SU-DHL-6 (cell line): ENCODE measurements around the gene SSX2IP.

Source experiments
- H2AFZ ChIP-seq: fragments of 200-600 bp; sonication (generic); 2 replicates; pipeline ENCODE4 v1.6.1; 2014; ENCODE audit warnings: low read depth, mild to moderate bottlenecking, moderate library complexity, mixed read lengths, antibody characterized with exemption, low read length; ENCODE audit not compliant: severe bottlenecking
- H3F3A ChIP-seq: fragments of 200-600 bp; shearing (Covaris generic); 2 replicates; pipeline ENCODE4 v1.6.0; 2016; ENCODE audit warnings: antibody characterized with exemption, mild to moderate bottlenecking; ENCODE audit not compliant: insufficient read depth
- H3K27ac ChIP-seq: fragments of 200-600 bp; sonication (generic); 2 replicates; pipeline ENCODE4 v1.5.1; 2016; ENCODE audit warnings: low read depth, mild to moderate bottlenecking, low read length, moderate library complexity, mixed read lengths
- H3K27me3 ChIP-seq: fragments of 200-600 bp; sonication (generic), shearing (Covaris generic); 2 replicates; pipeline ENCODE4 v1.6.0; 2014; ENCODE audit warnings: mild to moderate bottlenecking, low read length
- H3K36me3 ChIP-seq: fragments of 200-600 bp; sonication (generic); 2 replicates; pipeline ENCODE4 v1.6.1; 2014; ENCODE audit warnings: mild to moderate bottlenecking, low read length, mixed read lengths
- H3K4me2 ChIP-seq: fragments of 300-600, 200-600 bp; shearing (Covaris generic), sonication (generic); 2 replicates; pipeline ENCODE4 v1.6.0; 2014; ENCODE audit warnings: low read length, low read depth, mild to moderate bottlenecking; ENCODE audit not compliant: poor library complexity, severe bottlenecking
- H3K4me3 ChIP-seq: fragments of 200-600 bp; sonication (generic); 2 replicates; pipeline ENCODE4 v1.5.1; 2014; ENCODE audit warnings: antibody characterized with exemption, low read length, mild to moderate bottlenecking, mixed read lengths; ENCODE audit not compliant: insufficient read depth, poor library complexity, severe bottlenecking
- H3K79me2 ChIP-seq: fragments of 200-600 bp; sonication (generic); 2 replicates; pipeline ENCODE4 v1.6.1; 2014; ENCODE audit warnings: mild to moderate bottlenecking, low read length, moderate library complexity; ENCODE audit not compliant: insufficient read depth
- H3K9ac ChIP-seq: fragments of 200-600 bp; sonication (generic); 2 replicates; pipeline ENCODE4 v1.7.0; 2014; ENCODE audit warnings: mild to moderate bottlenecking, low read length
- H3K9me2 ChIP-seq: fragments of 200-600 bp; sonication (generic); replicated peaks from 2 replicates; pipeline ENCODE4 v1.6.1; 2014; ENCODE audit warnings: low read length; ENCODE audit not compliant: insufficient read depth
- H3K9me3 ChIP-seq: fragments of 200-600 bp; sonication (generic); 2 replicates; pipeline ENCODE4 v1.6.1; 2014; ENCODE audit warnings: low read length, mixed read lengths; ENCODE audit not compliant: insufficient read depth
- H4K20me1 ChIP-seq: fragments of 200-600 bp; sonication (generic); 2 replicates; pipeline ENCODE4 v1.6.1; 2014; ENCODE audit warnings: low read depth, mild to moderate bottlenecking, antibody characterized with exemption, low read length, moderate library complexity, mixed read lengths
- CTCF ChIP-seq: fragments of 200-600 bp; sonication (generic); IDR thresholded peaks from one replicate; pipeline ENCODE4 v1.5.1; 2017; ENCODE audit warnings: antibody characterized with exemption, mild to moderate bottlenecking, low read length, moderate library complexity; ENCODE audit not compliant: insufficient read depth, poor library complexity, severe bottlenecking
- EZH2phosphoT487 ChIP-seq: fragments of 200-600 bp; sonication (generic), shearing (Covaris generic); conservative IDR thresholded peaks from 2 replicates; pipeline ENCODE4 v1.6.1; 2018; ENCODE audit warnings: mild to moderate bottlenecking, antibody characterized with exemption, low read length, moderate library complexity, mixed read lengths

The SSX2IP gene

GRCh38 chr1:84692391-84692790 is 2.1 kb upstream of the SSX2IP start:
- Histone ChIP-seq H3K9me3 (no peaks in the 10 kb centered on the region), H3K4me2 (no peak overlapping the region), H2AFZ (no peak overlapping the region), H3K27me3 (no peaks in the 10 kb centered on the region), H3K4me3 (no peak overlapping the region), H4K20me1 (peaks cover 14% of the 10 kb centered on the region; the same call in 1 of the 2 replicates), H3F3A (0 out of 2 replicates have a peak, but pooled peaks cover 9% of the 10 kb centered on the region), H3K36me3 (no peaks in the 10 kb centered on the region), H3K27ac (no peak overlapping the region), H3K79me2 (peaks cover 20% of the 10 kb centered on the region; the same call in 1 of the 2 replicates), H3K9ac (no peak overlapping the region), H3K9me2 (no peaks in the 10 kb centered on the region)
- TF ChIP-seq EZH2phosphoT487 (no peak), CTCF (no peak)

- no peaks in the 10 kb centered on the region for H3K27me3 ChIP-seq
- peaks cover 20% of the 10 kb centered on the region; the same call in 1 of the 2 replicates for H4K20me1 ChIP-seq
- TF ChIP-seq CTCF = no peak
- no peak for TF ChIP-seq EZH2phosphoT487
- no peaks in the 10 kb centered on the region for H3K9me2 ChIP-seq
- no peaks in the 10 kb centered on the region for H3K36me3 ChIP-seq
- H3F3A ChIP-seq = 0 out of 2 replicates have a peak, but pooled peaks cover 9% of the 10 kb centered on the region
- peak overlapping the region; percentile 73 for H3K4me3 ChIP-seq
- peak overlapping the region; percentile 98 for H2AFZ ChIP-seq
- H3K79me2 ChIP-seq = peaks cover 20% of the 10 kb centered on the region; the same call in 1 of the 2 replicates
- peak overlapping the region; percentile 92 for H3K4me2 ChIP-seq
- H3K9me3 ChIP-seq = no peaks in the 10 kb centered on the region
- H3K27ac ChIP-seq = no peak overlapping the region
- peak overlapping the region; percentile 66 for H3K9ac ChIP-seq
Measured at GRCh38 chr1:84691122-84691783, 992 bp upstream of the SSX2IP start.

GRCh38 chr1:84689514-84690396 is 506 bp downstream of the SSX2IP start:
- peak overlapping the region; percentile 73 for H3K4me3 ChIP-seq
- peaks cover 20% of the 10 kb centered on the region; the same call in 1 of the 2 replicates for H4K20me1 ChIP-seq
- no peaks in the 10 kb centered on the region for H3K9me3 ChIP-seq
- peak overlapping the region; percentile 66 for H3K9ac ChIP-seq
- peak overlapping the region; percentile 92 for H3K4me2 ChIP-seq
- H3K9me2 ChIP-seq = no peaks in the 10 kb centered on the region
- peaks cover 30% of the 10 kb centered on the region for H3K79me2 ChIP-seq
- H3K36me3 ChIP-seq = no peaks in the 10 kb centered on the region
- 0 out of 2 replicates have a peak, but pooled peaks cover 9% of the 10 kb centered on the region for H3F3A ChIP-seq
- peak overlapping the region; percentile 70 for H2AFZ ChIP-seq
- TF ChIP-seq EZH2phosphoT487 (no peak), CTCF (peak; percentile 21)
- H3K27me3 ChIP-seq = no peaks in the 10 kb centered on the region
- no peak overlapping the region for H3K27ac ChIP-seq
